Measurements from ENCODE around the gene IPMK.

Gene IPMK

DNA sequence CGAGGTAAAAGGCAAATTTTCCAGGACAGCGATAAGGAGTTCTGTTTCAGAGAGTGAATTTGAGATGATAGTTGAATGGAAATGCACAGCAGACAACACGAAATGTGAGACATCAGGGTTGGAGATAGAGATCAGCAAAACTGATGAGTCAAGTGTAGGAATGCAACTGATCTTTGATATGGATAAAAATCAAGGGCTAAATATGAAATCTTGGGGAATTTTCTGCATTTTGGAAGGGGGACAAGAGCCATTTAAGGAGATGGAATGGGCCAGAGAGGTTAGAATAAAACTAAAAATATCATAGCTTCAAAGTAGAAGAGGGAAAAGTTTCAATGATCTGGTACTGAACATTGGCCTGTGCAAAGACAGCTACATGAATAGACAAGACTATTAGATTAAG is 12.8 kb upstream of the IPMK start:
- H3K36me3 ChIP-seq (ENCODE audit: insufficient read depth, low read length): no peaks in the 10 kb centered on the region
- H3K27me3 ChIP-seq (ENCODE audit: insufficient read depth, low read length): no peaks in the 10 kb centered on the region
- no peaks in the 10 kb centered on the region for H3K9me3 ChIP-seq (ENCODE audit: low read length)
- no peaks in the 10 kb centered on the region for H3K4me1 ChIP-seq (ENCODE audit: insufficient read depth, low read length)
- no peak overlapping the region for H2AFZ ChIP-seq (ENCODE audit: low read depth, low read length)
- H3K4me3 ChIP-seq (ENCODE audit: low read length): no peak overlapping the region

- Histone ChIP-seq H3K9me3 (ENCODE audit: low read length) (no peaks in the 10 kb centered on the region), H3K4me3 (ENCODE audit: low read length) (no peak overlapping the region), H2AFZ (ENCODE audit: low read depth, low read length) (no peak overlapping the region)
These were observed 11.2 kb upstream of the IPMK start for GRCh38 chr10:58278962-58279307.

GRCh38 chr10:58278274-58278961 is 10.7 kb upstream of the IPMK start:
- Histone ChIP-seq H3K4me1 (ENCODE audit: insufficient read depth, low read length) (no peaks in the 10 kb centered on the region), H3K27me3 (ENCODE audit: insufficient read depth, low read length) (no peaks in the 10 kb centered on the region), H3K36me3 (ENCODE audit: insufficient read depth, low read length) (no peaks in the 10 kb centered on the region), H3K9me3 (ENCODE audit: low read length) (no peaks in the 10 kb centered on the region), H2AFZ (ENCODE audit: low read depth, low read length) (no peak overlapping the region), H3K4me3 (ENCODE audit: low read length) (no peak overlapping the region)

More at GRCh38 chr10:58278962-58279307, 11.2 kb upstream of the IPMK start:
- H3K36me3 ChIP-seq (ENCODE audit: insufficient read depth, low read length): no peaks in the 10 kb centered on the region
- H3K4me1 ChIP-seq (ENCODE audit: insufficient read depth, low read length): no peaks in the 10 kb centered on the region
- no peaks in the 10 kb centered on the region for H3K27me3 ChIP-seq (ENCODE audit: insufficient read depth, low read length)

DNA sequence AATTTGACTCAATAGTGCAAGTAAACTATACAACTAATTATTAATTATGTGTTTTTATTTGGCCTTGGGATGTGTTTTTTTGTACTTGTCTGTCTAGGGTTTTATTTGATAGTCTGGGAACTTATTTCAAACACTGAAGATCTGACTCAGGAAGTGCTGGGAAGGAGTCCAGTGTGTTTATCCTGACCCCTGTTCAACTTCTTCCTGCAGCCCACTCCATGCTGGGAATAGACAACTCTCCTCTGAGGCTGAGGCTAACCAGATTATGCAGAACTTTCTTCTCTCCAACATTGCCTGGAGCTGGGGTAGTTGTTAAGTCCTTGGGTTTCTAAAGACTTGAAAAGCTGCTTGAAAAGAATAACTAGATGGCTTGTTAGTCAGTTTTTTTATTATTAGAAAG is 8.2 kb upstream of the IPMK start:
- Histone ChIP-seq H2AFZ (ENCODE audit: low read depth, low read length) (no peak overlapping the region), H3K9me3 (ENCODE audit: low read length) (no peaks in the 10 kb centered on the region), H3K27me3 (ENCODE audit: insufficient read depth, low read length) (no peaks in the 10 kb centered on the region), H3K4me1 (ENCODE audit: insufficient read depth, low read length) (no peaks in the 10 kb centered on the region), H3K36me3 (ENCODE audit: insufficient read depth, low read length) (no peaks in the 10 kb centered on the region), H3K4me3 (ENCODE audit: low read length) (no peak overlapping the region)

- H3K9me3 ChIP-seq (ENCODE audit: low read length): no peaks in the 10 kb centered on the region
- no peak overlapping the region for H3K4me3 ChIP-seq (ENCODE audit: low read length)
- peaks cover 2% of the 10 kb centered on the region for H3K4me1 ChIP-seq (ENCODE audit: insufficient read depth, low read length)
- H2AFZ ChIP-seq (ENCODE audit: low read depth, low read length): no peak overlapping the region
- no peaks in the 10 kb centered on the region for H3K27me3 ChIP-seq (ENCODE audit: insufficient read depth, low read length)
- no peaks in the 10 kb centered on the region for H3K36me3 ChIP-seq (ENCODE audit: insufficient read depth, low read length)
These were observed 7.6 kb upstream of the IPMK start for GRCh38 chr10:58275261-58275660.

DNA sequence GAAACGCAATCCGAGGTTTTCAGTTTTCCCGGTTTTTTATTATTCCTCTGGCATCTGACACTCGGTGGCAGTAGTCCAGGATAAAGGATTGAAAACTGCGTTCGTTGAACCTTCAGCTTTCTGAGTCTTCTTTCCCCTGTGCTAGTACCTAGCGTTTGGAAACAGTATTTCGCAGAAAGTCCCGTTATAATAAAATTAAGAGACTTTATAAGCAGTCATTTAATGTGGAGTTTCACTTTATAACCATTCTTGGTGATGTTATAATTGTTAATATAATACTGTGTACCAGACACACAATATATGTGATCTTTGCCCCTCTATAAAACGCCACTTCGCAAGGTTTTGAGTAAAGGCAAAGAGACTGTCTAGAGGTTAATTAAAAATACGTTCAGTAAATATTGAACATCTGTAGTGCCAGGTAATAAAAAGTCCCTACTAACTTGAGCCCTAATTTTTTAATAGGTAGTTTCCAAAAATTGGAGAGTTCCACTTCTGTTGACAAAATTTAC is 2.1 kb upstream of the IPMK start:
- Histone ChIP-seq H3K27me3 (ENCODE audit: insufficient read depth, low read length) (no peaks in the 10 kb centered on the region), H3K4me3 (ENCODE audit: low read length) (peak overlapping the region; percentile 81), H3K36me3 (ENCODE audit: insufficient read depth, low read length) (no peaks in the 10 kb centered on the region), H3K4me1 (ENCODE audit: insufficient read depth, low read length) (peaks cover 28% of the 10 kb centered on the region), H3K9me3 (ENCODE audit: low read length) (no peaks in the 10 kb centered on the region), H2AFZ (ENCODE audit: low read depth, low read length) (peak overlapping the region; percentile 78)

- no peaks in the 10 kb centered on the region for H3K36me3 ChIP-seq (ENCODE audit: insufficient read depth, low read length)
- H3K4me3 ChIP-seq (ENCODE audit: low read length): peak within 1 kb of the TSS; percentile 81
- H3K9me3 ChIP-seq (ENCODE audit: low read length): no peaks in the 10 kb centered on the region
- peaks cover 29% of the 10 kb centered on the region for H3K4me1 ChIP-seq (ENCODE audit: insufficient read depth, low read length)
- H2AFZ ChIP-seq (ENCODE audit: low read depth, low read length): peak within 1 kb of the TSS; percentile 96
- H3K27me3 ChIP-seq (ENCODE audit: insufficient read depth, low read length): no peaks in the 10 kb centered on the region
These were observed 1.5 kb upstream of the IPMK start, which contains the start of gene CISD1 for GRCh38 chr10:58268946-58269781. CISD1 (plus strand) TSS chr10:58269162; CDS start chr10:58269274, 112 bp downstream.

DNA sequence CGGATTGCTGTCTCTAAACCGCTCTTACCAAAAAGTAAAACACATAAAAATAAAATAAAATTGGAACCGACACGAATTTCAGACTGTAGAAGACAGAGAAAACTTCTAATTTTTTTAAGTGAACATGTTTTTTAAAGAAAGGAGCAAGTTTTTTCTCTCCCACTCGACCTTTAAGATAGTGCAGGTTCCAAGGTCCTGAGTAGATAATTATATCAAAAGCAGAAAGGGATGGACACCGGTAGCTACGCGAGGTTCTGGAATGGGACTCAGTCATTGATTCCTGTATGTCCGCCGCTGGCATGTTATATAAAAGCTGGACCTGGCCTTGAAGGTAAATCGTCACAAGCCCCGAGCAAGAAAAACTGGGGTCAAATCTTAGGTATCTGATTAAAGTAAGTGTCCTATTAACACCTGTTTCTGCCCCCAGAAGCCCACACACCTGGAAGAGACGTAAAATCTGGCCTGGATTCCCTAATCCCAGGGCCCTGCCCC is 806 bp upstream of the IPMK start:
- Histone ChIP-seq H3K4me1 (ENCODE audit: insufficient read depth, low read length) (peaks cover 29% of the 10 kb centered on the region), H3K9me3 (ENCODE audit: low read length) (no peaks in the 10 kb centered on the region), H3K4me3 (ENCODE audit: low read length) (peak overlapping the region; percentile 81), H3K36me3 (ENCODE audit: insufficient read depth, low read length) (no peaks in the 10 kb centered on the region), H3K27me3 (ENCODE audit: insufficient read depth, low read length) (no peaks in the 10 kb centered on the region), H2AFZ (ENCODE audit: low read depth, low read length) (peak overlapping the region; percentile 96)

DNA sequence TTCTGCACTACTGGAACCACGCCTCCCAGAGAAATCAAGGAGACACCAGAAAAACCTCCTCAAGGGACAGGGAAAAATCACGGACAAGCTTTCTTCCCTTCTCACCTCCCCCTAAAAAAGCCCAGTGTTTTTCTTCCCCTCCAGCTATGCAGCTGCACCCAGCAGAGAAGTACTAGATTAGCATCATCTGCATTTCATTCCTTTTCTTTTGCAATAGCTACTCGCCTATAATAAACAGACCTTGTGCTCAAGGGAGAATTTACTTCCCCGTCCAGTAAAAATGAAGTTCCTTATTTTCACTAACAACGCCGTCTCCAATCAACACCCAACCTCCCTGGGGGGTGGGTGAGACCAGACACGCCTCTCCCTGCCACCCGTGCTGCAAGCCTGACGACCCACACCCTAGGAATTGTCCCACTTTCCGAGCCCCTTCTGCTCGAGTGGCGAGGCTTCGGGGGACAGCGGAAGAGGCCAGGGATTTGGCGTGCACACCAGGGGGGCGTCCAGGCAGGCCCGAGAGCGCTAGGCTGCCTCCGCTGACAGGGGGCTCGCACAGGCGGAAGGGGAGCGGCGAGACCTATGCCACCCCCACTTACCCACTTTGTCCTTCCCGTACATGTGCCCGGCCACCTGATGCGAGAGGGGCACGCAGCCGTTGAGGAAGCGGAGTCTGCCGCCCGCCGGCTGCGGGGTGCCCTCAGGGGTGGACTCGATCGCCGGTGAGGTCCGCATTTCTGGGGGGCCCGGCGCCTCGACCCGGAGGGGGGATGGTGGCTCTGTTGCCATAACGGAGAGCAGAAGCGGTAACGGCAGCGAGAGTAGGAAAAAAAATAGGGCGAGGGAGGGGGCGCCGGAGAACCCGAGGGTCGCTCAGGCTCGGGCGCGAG is 625 bp downstream of the IPMK start:
- no peaks in the 10 kb centered on the region for H3K36me3 ChIP-seq (ENCODE audit: insufficient read depth, low read length)
- H3K4me1 ChIP-seq (ENCODE audit: insufficient read depth, low read length): peaks cover 29% of the 10 kb centered on the region
- H3K4me3 ChIP-seq (ENCODE audit: low read length): peak overlapping the region; percentile 81
- H3K27me3 ChIP-seq (ENCODE audit: insufficient read depth, low read length): no peaks in the 10 kb centered on the region
- H2AFZ ChIP-seq (ENCODE audit: low read depth, low read length): peak overlapping the region; percentile 96
- no peaks in the 10 kb centered on the region for H3K9me3 ChIP-seq (ENCODE audit: low read length)

- H3K9me3 ChIP-seq (ENCODE audit: low read length): no peaks in the 10 kb centered on the region
- H3K4me1 ChIP-seq (ENCODE audit: insufficient read depth, low read length): peaks cover 29% of the 10 kb centered on the region
- H3K36me3 ChIP-seq (ENCODE audit: insufficient read depth, low read length): no peaks in the 10 kb centered on the region
- no peaks in the 10 kb centered on the region for H3K27me3 ChIP-seq (ENCODE audit: insufficient read depth, low read length)
- H2AFZ ChIP-seq (ENCODE audit: low read depth, low read length): peak overlapping the region; percentile 23
- H3K4me3 ChIP-seq (ENCODE audit: low read length): peak overlapping the region; percentile 81
These were observed 1.5 kb downstream of the IPMK start for GRCh38 chr10:58266003-58266825.

- no peaks in the 10 kb centered on the region for H3K36me3 ChIP-seq (ENCODE audit: insufficient read depth, low read length)
- H3K27me3 ChIP-seq (ENCODE audit: insufficient read depth, low read length): no peaks in the 10 kb centered on the region
- H2AFZ ChIP-seq (ENCODE audit: low read depth, low read length): no peak overlapping the region
- no peak overlapping the region for H3K4me3 ChIP-seq (ENCODE audit: low read length)
- no peaks in the 10 kb centered on the region for H3K9me3 ChIP-seq (ENCODE audit: low read length)
- H3K4me1 ChIP-seq (ENCODE audit: insufficient read depth, low read length): peaks cover 27% of the 10 kb centered on the region
These were observed 2.4 kb downstream of the IPMK start for GRCh38 chr10:58265249-58265648.

DNA sequence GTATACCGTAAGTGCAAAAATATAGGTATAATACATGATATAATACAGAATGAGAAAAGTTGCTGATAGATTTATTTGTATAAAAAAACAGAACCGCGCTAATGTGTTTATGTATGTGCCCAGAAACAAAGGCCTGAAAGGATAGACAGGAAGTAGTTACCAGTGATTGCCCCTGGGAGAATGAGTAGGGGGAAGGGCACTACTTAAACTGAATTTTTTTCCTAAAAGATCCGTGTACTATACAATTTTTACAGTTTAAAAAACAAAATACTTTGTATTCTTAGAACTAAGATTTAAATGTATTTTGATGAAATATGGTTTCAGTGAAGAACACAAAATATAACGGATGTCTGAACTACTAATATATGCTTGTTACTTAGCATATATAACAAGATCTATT is 2.9 kb downstream of the IPMK start:
- H3K9me3 ChIP-seq (ENCODE audit: low read length): no peaks in the 10 kb centered on the region
- H3K4me3 ChIP-seq (ENCODE audit: low read length): no peak overlapping the region
- peaks cover 23% of the 10 kb centered on the region for H3K4me1 ChIP-seq (ENCODE audit: insufficient read depth, low read length)
- H3K27me3 ChIP-seq (ENCODE audit: insufficient read depth, low read length): no peaks in the 10 kb centered on the region
- no peak overlapping the region for H2AFZ ChIP-seq (ENCODE audit: low read depth, low read length)
- H3K36me3 ChIP-seq (ENCODE audit: insufficient read depth, low read length): no peaks in the 10 kb centered on the region

All from neuron (in vitro differentiated cells).